ENCODE measurements around the gene RBM26.

- no peak for TF ChIP-seq CTCF (IDR thresholded peaks at IDR 0.05)
- TF ChIP-seq POLR2AphosphoS5 (IDR thresholded peaks at IDR 0.05; ENCODE audit: low read depth, low read length) = no peak
- TF ChIP-seq GABPA (IDR thresholded peaks at IDR 0.05; ENCODE audit: low read depth) = no peak
- no peak for TF ChIP-seq ZBTB33 (IDR thresholded peaks at IDR 0.05; ENCODE audit: borderline replicate concordance, low read depth)
- TF ChIP-seq RFX5 (IDR thresholded peaks at IDR 0.05; ENCODE audit: low read length) = no peak
- no peak for TF ChIP-seq MAX (IDR thresholded peaks at IDR 0.05; ENCODE audit: low read depth)
- TF ChIP-seq TCF12 (IDR thresholded peaks at IDR 0.05) = no peak
- no peak for TF ChIP-seq MXI1 (IDR thresholded peaks at IDR 0.05; ENCODE audit: low read depth, low read length)
- TF ChIP-seq TEAD4 (IDR thresholded peaks at IDR 0.05; ENCODE audit: borderline replicate concordance, insufficient read depth) = no peak
Observed at GRCh38 chr13:79442221-79442620, 36.2 kb upstream of the RBM26 start.

All from SK-N-SH (cell line).